ENCODE results near the gene S100A14.
"Not testable (repeated sequence)": the region's sequence is repeated elsewhere in the genome, so short reads cannot be mapped to it uniquely, and the experiment has no call there.

The S100A14 gene

DNA sequence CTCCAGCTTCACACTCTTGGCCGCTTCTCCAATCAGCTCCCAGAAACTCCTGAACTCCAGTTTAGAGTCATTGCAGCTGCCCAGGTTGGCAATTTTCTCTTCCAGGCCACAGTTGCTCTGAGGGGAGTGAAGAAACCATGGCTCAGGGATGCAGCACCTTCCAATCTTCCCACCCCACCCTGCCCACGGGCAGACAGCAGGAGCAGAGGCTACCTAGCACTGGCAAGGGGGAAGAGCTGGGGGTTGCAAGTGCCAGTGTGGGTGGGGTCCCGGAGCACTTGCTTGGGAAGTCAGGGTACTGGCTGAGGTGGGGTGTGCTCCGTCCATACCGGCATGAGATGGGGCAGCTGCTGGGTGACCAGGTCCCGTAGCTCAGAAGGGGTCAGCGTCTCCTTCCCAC lies 1.2 kb downstream of the S100A14 start:
- DNase-seq, result no peak

DNA sequence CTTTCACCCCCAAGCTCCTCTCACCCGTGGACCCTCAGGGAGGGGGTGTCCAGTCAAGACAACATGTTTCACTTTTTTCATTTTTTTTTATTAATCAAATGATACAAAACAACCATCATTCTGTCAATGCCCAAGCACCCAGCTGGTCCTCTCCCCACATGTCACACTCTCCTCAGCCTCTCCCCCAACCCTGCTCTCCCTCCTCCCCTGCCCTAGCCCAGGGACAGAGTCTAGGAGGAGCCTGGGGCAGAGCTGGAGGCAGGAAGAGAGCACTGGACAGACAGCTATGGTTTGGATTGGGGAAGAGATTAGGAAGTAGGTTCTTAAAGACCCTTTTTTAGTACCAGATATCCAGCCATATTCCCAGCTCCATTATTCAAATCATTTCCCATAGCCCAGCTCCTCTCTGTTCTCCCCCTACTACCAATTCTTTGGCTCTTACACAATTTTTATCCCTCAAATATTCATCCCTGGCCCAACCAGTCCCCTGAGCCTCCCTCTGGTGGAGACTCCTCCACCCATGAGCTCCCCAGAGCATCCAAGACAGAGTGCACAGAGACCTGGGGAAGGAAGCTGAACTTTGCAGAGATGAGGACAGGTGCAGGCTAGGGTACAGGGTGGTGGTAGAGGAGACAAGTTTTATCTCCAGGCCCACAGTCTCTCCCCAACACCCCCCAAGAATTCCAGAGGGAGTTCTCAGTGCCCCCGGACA lies 1.8 kb downstream of the S100A14 start:
- no peak for DNase-seq

DNA sequence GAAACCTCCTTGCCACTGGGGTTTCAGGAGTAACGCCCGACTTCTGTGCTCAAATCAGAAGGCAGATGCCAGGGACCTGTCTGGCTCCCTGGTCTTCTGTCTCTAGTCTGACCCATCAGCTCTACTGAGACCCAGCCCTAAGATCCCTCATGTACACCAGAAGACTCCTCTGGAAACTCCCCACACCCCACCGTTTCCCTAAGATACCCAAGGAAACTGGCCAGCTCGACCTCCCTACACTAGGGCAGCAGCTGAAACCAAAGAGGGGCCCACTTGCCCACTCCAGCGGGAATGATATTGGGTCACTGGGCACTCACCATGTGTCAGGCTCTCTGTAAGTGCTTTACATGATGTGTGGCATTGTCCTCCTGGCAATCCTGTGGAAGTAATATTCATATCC lies 2.7 kb downstream of the S100A14 start:
- no peak for DNase-seq

DNA sequence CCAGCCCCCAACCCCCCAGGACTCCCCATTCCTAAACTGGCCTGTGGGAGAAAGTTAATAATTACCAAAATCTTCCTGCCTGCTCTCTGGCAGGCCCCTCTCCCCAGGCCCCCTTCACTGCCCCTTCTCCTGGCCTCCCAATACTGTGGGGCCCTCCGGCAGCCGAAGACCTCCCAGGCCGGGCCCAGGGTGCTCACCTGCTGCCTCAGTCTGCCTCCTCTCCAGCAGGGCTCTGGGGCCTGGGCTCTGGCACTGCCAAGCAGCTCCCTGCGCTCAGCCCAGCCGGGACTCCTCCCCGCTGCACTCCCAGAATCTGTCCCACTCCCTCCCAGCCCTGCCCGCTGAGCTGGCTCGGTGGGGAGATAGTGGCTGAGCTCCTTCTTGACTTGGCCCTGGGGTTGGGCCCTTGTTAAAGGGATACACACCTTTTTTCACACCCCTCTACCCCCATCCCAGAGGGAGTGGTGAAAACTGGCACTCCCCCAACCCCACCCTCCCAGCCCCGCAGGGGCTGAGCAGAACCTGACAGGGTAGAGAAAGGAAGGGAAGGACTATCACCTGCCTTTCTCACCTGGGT lies 3.3 kb downstream of the S100A14 start, which contains the start of gene S100A16:
Gene S100A16, minus strand, starts transcription at position 383 of the 577 bp plus-strand sequence. CDS start 4,986 bp downstream, outside the sequence.
- no peak for DNase-seq

DNA sequence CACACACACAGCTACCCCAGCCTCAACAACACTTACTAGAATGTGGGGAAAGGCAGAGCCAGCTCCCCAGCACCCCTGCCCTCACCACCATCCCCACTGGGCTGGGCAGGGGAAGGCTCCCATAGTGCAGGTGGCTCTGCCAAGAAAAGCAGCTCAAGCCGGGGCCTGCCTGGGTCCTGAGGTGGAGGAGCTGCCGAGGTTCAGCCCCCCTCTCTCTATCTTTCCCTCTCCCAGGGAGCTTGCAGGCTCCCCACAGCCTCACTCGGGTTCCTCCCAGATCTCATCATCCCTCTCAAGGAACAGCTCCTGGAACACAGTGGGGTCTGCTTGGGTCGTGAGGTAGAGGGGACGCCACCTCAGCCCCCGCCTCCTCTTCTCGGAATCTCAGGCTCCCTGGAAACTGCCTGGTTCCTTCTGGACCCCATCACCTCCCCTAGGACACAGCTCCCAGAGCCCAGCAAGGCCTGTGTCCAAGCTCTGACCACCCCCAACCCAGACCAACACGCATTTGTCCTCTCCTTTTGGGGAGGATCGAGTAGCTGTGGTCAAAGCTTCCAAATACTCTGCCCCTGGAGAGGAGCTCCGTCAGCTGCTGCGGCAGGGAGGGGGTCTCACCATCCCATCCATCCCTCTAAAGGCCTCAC lies 3.9 kb downstream of the S100A14 start:
- DNase-seq, result no peak

DNA sequence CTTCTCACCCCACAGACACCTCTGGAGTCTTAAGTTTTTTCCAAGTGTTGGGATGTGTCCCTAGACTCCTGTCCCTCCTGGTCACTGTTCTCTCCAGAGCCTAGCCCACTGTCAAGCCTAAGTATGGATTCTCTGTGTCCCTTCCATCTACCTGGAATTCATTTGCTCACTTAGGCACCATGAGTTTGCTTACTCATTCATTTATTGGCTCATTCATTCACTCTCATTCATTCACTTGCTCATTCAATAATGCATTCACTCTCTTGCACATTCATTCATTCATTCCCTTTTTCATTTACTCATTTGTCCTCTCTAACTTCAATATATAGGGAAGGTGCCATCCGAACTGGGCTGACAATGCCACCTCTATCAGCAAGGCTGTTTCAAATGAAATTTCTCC lies 4.8 kb downstream of the S100A14 start:
- no peak for DNase-seq

DNA sequence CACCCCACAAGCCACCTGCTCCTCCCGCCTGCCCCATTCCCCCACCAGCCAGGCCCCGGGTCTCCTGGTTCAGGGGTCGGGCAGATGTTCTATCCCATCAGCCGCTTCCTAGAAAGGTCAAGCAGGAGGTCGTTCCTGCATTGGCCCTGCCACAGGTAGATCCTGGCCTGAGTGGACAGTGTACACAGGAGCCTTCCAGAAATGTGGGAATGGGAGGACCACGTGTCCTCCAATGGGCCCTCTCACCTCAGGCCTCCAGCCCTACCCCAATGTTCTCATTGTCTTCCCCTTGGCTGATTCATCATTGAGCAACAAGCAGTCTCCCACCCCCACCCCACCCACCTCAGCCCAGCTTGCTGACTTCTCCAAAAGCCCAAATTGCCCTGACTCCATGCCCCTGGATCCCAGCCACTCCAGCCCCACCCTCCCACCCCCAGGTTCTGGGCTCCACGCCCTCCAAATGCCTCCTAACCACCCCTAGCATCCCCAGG lies 5.3 kb downstream of the S100A14 start:
- no peak for DNase-seq

DNA sequence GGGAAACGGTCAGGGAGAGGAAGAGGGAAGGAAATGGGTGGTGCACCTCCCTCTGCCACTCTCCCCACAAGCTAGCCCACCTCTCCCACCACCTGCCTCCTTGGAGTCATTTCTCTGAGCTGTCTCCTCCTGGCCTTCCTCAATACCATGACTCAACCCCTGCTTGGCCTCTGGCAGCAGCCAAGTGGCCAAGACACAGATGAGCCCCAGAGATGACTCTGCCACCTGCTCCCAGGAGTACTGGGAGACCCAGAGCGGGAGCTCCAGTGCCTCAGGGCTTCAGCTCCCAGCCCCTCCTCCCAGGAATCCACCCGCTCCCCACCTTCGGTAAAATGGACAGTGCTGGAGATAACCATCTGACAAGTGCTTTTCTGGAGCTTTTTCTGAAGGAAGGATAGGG lies 5.8 kb downstream of the S100A14 start:
- DNase-seq, result no peak

DNA sequence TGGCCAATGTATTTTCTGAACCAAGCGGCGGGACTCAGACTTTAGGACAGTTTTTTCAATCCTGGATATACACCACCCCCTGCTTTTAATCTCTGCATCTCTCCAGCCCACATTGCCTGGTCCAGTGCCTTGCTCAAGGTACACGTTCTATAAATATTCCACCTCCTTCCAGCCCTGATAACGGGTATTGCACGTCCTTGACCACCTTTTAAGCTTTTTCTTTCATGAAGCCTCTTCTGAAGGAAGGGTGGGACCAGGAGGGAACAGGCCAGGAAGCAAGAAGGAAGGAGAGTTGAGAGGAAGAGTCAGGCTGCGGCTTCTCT lies 6.6 kb downstream of the S100A14 start:
- DNase-seq, result no peak

DNA sequence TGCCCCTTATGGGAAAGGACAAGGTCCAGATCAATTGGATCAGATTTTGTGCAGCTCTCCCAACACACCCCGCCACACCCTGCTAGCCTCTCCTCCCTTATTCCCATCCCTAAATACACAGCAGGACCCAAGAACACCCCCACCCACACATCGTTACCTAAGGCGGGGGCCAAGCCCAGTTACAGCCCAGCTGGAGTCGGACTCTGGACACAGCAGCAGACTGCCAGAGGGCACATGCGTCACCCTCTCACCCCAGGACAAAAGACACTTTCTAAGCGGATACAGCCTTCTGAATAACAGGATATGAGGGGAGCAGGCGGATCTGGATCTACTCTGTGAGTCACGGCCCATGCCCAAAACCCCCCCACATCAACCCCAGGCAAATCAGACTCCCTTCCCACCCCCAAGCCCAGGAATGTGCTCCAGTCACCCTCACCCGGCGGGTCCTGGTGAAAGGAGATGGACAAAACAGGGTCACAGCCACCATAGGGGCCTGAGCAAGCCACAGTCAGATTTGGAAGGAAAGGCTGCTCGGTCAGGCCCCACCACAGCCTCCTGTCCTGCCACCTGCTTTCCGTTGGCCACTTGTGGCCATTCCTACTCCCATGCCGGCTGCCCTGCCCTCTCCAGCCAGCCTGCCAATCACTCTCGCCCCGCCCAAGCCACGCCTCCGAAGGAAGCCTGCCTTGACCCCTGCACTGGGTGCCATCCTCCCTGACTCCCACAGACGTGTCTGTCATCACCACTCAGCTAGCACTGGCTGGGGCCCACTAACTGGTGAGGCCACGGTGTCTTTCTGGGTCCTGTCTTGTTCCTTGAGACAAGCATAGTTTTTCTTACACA lies 7.2 kb downstream of the S100A14 start:
- peak; percentile 35 to 64 for DNase-seq

DNA sequence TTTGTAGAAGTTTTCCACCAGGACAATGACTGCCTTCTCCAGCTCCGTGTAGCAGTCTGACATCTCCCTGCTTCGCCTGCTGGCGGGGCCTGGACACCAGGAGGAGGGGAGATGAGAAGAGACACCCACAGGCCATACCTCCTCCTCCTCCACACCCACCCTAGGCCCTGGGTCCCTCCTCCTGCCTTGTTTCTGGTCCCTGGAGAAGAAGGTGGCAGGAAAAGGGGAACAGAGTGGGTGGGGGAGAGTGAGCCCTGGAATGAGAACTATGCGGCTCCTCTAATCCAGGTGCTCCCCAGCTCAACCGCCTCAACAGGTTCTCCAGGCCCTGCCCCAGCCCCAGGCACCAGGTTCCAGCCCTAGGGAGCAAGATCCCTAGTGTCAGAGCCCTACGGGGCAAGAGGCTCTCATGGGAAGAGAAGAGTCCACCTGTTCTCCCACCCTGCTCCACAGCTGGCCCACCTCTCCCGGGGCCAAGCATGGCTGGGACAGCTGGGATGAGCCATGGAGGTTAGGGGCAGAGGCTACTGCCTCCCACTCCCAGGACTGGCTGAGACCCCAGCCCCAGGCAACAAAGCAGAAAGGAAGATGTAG lies 7.9 kb downstream of the S100A14 start:
- DNase-seq, result no peak

DNA sequence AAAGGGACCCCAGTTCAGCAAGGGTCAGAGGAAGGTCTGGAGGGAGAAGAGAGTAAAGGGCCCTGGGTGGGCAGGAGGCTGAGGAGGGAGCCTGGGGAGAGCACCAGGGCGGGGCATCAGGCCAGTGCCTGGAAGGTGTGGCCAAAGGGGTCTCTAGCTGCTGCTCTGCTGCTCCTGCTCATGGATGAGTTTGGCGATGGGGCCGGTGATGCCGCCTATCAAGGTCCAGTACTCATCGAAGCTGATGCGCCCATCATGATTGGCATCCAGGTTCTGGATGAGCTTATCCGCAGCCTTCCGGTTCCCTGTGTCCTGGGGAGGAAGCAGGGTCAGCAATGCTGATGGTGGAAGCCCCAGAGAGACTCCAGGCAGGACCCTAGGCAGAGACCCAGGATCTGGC lies 8.7 kb downstream of the S100A14 start:
- DNase-seq, result no peak

DNA sequence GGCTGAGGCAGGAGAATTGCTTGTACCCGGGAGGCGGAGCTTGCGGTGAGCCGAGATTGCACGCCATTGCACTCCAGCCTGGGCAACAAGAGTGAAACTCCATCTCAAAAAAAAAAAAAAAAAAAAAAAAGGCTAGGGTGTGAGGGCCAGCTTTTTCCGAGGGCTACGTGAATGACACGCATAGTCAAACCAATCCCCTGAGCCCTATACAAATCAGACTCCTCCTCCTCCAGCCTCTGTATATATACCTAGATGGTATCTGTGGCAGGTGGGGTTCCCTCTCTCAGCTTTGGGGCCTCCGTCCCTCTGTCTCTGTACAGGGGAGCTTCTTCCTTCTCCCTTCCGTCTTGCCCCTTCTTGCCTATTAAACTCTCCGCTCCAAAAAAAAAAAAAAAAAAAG lies 9.9 kb downstream of the S100A14 start:
- no peak for DNase-seq

DNA sequence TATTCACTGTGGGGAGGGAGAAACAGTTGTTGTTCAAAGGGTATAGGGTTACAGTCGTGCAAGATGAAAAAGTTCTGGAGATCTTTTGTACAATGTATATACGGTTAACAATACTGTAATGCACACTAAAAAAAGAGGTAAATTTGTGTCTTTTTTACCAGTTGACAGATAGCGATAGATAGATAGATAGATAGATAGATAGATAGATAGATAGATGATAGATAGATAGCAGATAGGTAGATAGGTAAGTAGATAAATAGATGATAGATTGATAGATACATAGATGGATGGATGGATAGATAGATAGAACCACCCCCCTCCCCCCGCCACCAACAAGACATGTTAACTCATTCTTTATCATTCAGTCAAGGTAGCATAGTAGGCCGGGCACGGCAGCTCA lies 13.4 kb downstream of the S100A14 start:
- no peak for DNase-seq

DNA sequence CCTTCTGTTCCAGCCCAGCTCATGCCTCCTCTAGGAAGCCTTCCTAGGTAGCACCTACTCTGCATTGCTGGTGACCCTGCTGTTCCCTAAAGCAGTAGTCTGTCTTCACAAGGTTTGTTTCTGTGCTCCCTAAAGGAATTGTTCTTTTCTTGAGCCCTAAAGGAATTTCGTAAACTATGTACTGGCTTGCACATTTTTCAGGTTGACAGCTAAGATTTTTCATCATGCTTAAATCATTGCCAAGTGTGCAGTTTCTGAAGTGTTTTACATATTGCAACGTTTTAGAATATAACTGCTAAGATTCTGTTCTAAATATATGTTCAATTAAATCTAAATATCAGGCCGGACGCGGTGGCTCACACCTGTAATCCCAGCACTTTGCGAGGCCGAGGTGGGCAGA lies 16.3 kb downstream of the S100A14 start:
- DNase-seq, result no peak

DNA sequence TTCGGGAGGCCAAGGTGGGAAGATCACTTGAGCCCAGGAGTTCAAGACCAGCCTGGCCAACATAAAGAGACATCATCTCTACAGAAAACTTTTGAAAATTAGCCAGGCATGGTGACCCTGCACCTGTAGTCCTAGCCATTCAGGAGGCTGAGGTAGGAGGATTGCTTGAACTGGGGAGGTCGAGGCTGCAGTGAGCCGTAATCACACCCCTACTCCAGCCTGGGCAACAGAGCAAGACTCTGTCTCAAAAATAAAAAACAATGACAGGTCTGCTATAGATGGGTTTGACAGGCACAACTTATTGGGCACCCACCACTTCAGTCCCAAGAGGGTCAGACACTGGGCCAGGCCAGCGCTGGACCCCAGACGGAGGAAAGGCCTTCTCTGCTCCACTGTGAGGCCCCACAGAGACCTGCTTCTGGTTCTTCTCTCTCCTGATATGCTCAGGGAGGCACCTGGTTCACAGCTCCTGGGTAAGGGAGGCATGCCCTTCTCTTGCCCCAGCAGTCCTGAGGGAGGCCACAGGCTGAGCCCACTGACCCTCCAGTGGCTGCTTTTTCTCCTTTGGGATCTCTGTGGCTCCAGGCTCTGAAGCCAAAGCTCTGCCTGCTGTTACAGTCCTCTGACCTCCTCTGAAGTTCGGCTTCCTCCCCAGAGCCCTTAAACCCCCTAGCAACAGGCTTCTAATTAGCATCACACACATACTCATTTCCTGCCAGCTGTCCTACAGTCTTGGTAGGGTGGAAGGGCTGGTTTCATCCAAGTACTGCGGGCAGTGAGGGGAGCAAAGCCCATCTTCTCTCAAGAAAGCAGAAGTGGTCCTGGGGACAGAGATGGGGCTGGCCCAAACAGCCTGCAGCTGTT lies 17.6 kb downstream of the S100A14 start:
- DNase-seq, result peak in 1 of 2 donors; percentile 19

DNA sequence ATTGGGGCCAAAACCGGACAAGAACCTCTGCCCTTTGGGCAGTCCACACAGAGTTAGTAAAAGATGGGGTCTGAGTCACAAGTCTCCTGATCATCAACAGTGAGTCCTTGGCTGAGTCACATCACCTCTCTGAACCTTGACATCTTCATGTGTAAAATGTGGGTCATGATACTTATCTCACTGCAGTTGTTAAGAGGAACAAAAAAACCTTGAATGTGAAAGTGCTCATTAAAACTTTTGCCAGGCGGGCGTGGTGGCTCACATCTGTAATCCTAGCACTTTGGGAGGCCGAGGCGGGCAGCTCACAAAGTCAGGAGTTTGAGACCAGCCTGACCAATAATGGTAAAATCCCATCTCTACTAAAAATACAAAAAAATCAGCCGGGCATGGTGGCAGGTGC lies 18.9 kb downstream of the S100A14 start:
- no peak for DNase-seq

DNA sequence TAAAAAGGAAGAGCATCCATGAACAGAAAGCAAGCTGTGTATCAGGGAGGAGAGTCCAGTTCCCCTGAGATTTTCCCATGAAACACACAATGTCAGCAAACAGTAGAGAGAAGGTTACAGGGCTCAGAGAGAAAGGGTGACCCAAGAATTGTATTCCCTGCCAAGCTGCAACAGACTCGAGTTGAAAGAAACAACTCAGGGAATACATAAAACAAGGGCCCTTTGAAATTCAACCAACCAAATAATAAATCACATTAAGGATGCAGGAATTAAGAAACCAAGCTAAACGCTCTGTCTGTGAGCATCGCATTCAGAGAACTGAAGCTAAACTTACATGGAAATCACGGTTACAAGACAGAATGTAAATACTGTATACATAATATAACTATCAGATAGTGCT lies 23.4 kb downstream of the S100A14 start:
- peak in 1 of 2 donors; percentile 41 for DNase-seq

DNA sequence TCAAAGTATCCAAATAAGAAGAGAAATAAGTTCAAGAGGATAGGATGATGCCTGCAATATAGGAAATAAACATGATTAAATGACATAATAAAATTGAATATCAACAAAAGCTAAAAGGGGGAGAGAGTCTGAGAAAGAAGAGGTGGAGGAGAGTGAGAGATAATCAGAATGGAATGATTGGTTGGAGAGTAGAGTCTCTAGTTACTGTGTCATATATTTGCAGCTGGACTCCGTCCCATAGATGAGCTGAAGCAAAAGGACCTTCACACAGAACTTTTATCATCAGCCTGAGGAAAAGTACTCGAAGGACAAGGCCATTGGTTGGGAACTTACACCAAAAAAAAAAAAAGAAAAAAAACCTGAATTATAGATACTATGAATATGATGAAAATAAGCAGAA lies 27.6 kb downstream of the S100A14 start:
- no peak for DNase-seq

DNA sequence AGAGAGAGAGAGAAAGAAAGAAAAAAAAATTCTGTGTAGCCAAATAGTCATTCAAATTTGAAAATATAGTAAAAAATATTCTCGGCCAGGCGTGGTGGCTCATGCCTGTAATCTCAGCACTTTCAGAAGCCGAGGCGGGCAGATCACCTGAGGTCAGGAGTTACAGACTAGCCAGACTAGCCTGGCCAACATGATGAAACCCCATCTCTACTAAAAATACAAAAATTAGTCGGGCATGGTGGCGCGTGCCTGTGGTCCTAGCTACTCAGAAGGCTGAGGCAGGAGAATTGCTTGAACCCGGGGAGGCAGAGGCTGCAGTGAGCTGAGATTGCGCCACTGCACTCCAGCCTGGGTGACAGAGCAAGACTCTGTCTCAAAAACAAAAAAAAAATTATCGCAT lies 28.1 kb downstream of the S100A14 start:
- not testable (repeated sequence) for DNase-seq

DNA sequence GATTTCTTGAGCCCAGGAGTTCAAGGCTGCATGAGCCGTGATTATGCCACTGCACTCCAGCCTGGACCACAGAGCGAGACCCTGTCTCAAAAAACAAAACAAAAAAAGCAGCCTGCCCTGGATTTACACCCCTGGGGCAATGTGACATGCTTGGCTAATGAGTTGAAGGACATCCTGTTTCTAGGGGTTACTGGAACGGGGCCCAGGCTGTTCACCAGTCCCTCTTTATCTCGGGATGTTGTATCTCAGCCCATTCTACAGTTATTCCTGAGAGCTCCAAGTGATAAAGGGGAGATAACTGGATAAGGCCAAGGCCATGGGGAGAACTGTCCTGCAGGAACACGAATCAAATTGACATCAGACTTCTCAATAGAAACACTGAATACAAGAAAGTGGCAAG lies 28.8 kb downstream of the S100A14 start:
- no peak for DNase-seq

DNA sequence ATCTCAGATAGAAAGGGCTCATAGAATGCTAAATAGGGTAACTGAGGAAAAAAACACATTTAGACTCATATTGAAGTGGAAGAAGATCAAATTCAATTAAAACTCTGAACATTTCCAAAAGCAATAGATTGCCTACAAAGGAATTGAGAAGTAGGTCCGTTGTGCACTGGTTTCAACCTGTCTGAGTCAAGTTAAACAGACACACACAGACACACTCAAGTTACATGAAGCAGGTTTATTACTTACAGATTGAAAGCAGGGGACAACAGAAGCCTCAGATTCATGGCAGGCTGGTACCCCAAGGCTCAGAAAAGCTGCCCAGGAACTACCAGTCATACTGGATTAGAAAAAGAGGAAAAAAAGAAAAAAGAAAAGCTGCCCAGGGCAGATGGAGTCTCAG lies 29.8 kb downstream of the S100A14 start:
- no peak for DNase-seq
